GM18508 (cell line): ENCODE data around the gene TRIM36.

Experiments
- ATAC-seq: cut with Tn5 transposase; IDR thresholded peaks from one replicate; pipeline ENCODE4 v1.9.1; 2021; ENCODE audit warnings: moderate number of reproducible peaks; ENCODE audit not compliant: insufficient read depth, unreplicated experiment

Gene TRIM36

GRCh38 chr5:115169487-115170133, at the start of gene TRIM36:
TSS of gene TRIM36 (minus strand) at chr5:115169908. CDS start at chr5:115169634, 274 bp downstream.
- ATAC-seq, result peak; percentile 90

- ATAC-seq, result no peak
Measured at GRCh38 chr5:115214541-115214940, 44.8 kb upstream of the TRIM36 start.

GRCh38 chr5:115209279-115209678, 39.6 kb upstream of the TRIM36 start:
- peak; percentile 100 for ATAC-seq

- ATAC-seq, result no peak
Measured at GRCh38 chr5:115202952-115203351, 33.2 kb upstream of the TRIM36 start.

GRCh38 chr5:115196161-115196560, 26.5 kb upstream of the TRIM36 start:
- ATAC-seq, result no peak

GRCh38 chr5:115194676-115195075, 25.0 kb upstream of the TRIM36 start:
- ATAC-seq, result no peak

- ATAC-seq, result no peak
Measured at GRCh38 chr5:115193295-115193694, 23.6 kb upstream of the TRIM36 start.

- ATAC-seq, result no peak
Measured at GRCh38 chr5:115192098-115192497, 22.4 kb upstream of the TRIM36 start.

- ATAC-seq, result no peak
Measured at GRCh38 chr5:115191474-115192031, 21.8 kb upstream of the TRIM36 start.

GRCh38 chr5:115190388-115190787, 20.7 kb upstream of the TRIM36 start:
- no peak for ATAC-seq

- no peak for ATAC-seq
Measured at GRCh38 chr5:115189866-115190265, 20.2 kb upstream of the TRIM36 start.

- no peak for ATAC-seq
Measured at GRCh38 chr5:115186794-115187193, 17.1 kb upstream of the TRIM36 start.

GRCh38 chr5:115184770-115185169, 15.1 kb upstream of the TRIM36 start:
- no peak for ATAC-seq

GRCh38 chr5:115181757-115182156, 12.0 kb upstream of the TRIM36 start:
- ATAC-seq, result no peak

GRCh38 chr5:115180165-115180709, 10.5 kb upstream of the TRIM36 start:
- no peak for ATAC-seq

GRCh38 chr5:115179394-115180164, 9.9 kb upstream of the TRIM36 start:
- ATAC-seq, result no peak

- ATAC-seq, result no peak
Measured at GRCh38 chr5:115179030-115179393, 9.3 kb upstream of the TRIM36 start.

- no peak for ATAC-seq
Measured at GRCh38 chr5:115170929-115171510, 1.3 kb upstream of the TRIM36 start.

- ATAC-seq, result peak; percentile 28
Measured at GRCh38 chr5:115170134-115170928, 623 bp upstream of the TRIM36 start.

- ATAC-seq, result no peak
Measured at GRCh38 chr5:115168829-115169486, 750 bp downstream of the TRIM36 start.
